HG03159 (cell line): ENCODE results near the gene ASXL2.
"Not testable (repeated sequence)": the region's sequence is repeated elsewhere in the genome, so short reads cannot be mapped to it uniquely, and the experiment has no call there.

Experiments used
- ATAC-seq: cut with Tn5 transposase; IDR thresholded peaks from one replicate; pipeline ENCODE4 v1.9.1; 2021; ENCODE audit warnings: mild to moderate bottlenecking, moderate library complexity; ENCODE audit not compliant: unreplicated experiment

Gene ASXL2

GRCh38 chr2:25742501-25742900, 135.8 kb downstream of the ASXL2 start:
- ATAC-seq = no peak

GRCh38 chr2:25740810-25741381, 137.4 kb downstream of the ASXL2 start:
- ATAC-seq = no peak

DNA sequence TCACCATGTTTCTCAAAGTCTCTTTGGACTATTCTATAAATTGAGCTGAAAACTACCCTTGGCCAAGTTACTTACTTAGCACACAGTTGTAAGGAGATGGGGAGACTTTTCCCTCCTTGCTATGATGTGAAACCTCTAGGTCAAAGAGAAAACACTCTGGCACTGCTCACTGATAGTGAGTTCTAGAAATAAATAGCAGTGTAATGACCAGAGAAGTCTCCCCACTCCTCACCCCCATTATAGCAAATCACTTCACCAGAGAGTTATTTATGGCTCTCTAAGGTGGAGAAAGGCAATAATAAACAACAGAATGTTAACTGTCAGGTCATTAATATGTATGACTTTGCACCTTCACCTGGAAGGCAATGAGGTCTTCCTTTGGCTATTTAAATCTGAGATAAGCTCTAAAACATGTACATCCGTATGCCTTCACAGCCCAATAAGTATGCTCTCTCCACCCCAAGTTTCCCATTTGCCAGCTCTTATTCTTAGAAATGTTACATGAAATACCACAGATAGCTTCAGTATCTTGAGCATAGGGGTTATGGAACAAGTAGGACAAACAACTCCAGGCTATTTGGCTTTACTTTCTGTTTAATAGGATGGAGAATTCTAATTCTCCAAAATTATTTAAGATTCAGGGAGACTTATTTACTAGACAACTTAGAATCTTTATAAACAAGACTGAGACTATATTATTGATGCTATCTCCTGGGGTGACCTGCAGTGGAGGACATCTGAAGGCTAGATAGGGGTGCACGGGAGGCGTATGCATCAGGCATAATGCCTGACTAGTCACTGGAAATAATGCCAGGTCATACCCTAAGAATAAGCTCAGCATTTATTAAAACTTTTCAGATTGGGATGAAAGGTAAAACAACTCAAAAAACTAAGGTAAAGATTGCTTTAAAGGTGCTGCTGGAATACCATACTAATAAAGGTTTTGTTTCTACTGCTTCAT, 139.6 kb downstream of the ASXL2 start:
- ATAC-seq = no peak

- ATAC-seq = no peak
Observed at GRCh38 chr2:25736899-25737515, 141.3 kb downstream of the ASXL2 start.

GRCh38 chr2:25735835-25736234, 142.5 kb downstream of the ASXL2 start:
- no peak for ATAC-seq

- no peak for ATAC-seq
Observed at GRCh38 chr2:25728559-25728958, 149.7 kb downstream of the ASXL2 start.

GRCh38 chr2:25726522-25726921, 151.8 kb downstream of the ASXL2 start:
- no peak for ATAC-seq

DNA sequence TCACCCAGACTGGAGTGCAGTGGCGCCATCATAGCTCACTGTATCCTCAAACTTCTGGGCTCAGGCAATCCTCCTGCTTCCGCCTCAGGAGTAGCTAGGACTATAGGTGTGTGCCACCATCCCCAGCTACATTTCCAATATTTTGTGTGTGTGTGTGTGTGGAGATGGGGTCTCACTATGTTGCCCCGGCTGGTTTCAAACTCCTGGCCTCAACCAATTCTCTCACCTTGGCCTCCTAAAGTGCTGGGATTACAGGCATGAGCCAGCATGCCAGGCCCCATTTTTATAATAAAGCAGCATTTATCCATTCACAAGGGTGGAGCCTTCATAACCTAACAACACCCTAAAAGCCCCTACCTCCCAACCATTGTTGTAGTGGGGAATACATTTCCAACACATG, 152.4 kb downstream of the ASXL2 start:
- ATAC-seq = no peak

DNA sequence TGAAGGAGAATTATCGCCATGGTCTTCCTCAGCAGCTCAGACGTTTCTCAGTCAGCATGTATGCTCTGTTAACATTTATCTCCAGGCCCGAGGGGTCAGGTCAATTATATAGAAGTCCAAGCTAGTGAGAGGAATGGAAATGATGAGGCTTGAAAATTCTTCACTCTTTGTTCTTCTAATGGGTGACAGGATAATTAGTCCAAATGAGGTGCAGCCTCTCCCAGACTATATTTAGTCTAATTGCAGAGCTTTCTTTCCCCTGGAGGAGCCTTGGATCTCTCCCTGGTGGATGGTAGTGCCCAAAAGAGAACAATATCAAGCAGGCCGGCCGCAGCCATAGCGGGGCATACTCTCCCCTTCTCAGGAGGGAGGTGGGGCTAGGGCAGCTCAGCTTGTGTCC, 153.5 kb downstream of the ASXL2 start:
- ATAC-seq = no peak

- no peak for ATAC-seq
Observed at GRCh38 chr2:25722224-25722623, 156.1 kb downstream of the ASXL2 start.

- ATAC-seq = no peak
Observed at GRCh38 chr2:25720575-25720974, 157.7 kb downstream of the ASXL2 start.

DNA sequence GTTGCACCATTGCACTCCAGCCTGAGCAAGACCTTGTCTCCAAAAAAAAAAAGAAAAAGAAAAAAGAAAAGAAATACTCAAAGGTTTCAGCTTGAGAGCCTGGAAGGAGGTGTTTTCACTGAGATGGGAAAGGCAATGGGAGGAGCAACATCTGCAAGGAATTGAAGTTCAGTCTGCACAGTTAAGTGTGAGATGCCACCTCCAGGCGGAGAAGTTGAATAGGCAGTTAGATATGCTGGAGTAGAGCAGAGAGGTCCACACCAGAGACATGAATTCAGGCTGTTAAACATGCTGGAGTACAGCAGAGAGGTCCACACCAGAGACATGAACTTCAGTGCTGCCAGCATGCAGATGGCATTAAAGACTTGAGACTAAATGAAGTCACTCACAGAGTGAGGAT, 163.5 kb downstream of the ASXL2 start:
- no peak for ATAC-seq

GRCh38 chr2:25712455-25712854, 165.8 kb downstream of the ASXL2 start:
- no peak for ATAC-seq

- no peak for ATAC-seq
Observed at GRCh38 chr2:25711675-25712354, 166.5 kb downstream of the ASXL2 start.

DNA sequence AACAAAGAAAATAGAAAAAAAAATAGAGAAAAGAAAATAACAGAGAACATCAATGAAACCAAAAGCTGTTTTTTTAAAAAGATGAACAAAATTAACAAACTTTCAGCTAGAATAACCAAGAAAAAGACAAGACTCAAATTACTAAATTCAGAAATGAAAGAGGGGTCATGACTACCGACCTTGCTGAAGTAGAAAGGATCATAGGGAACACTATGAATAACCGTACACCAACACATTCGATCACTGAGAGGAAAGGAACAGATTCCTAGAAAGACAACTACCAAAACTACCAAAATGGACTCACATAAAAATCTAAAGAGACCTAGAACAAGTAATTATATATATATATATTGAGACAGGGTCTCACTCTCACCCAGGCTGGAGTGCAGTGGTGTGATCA, 167.5 kb downstream of the ASXL2 start:
- ATAC-seq = no peak

DNA sequence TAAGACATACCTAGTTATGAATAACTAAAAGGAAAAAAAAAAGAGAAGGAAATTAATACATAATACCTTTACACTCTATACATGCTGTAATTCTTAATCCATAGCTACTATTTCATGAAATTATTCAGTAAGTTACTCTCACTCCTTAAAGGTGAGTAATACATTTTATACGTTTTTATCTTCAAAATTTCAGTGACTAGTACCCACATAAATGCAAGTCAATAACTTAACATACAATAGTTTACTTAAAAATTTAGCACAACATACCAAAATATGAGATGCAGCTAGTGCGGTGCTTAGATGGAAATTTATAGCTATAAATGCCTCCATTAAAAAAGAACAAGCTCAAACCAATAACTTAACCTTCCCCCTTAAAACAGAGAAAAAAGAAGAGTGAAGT, 168.9 kb downstream of the ASXL2 start:
- ATAC-seq = no peak

GRCh38 chr2:25707927-25708590, 170.2 kb downstream of the ASXL2 start:
- ATAC-seq = no peak

DNA sequence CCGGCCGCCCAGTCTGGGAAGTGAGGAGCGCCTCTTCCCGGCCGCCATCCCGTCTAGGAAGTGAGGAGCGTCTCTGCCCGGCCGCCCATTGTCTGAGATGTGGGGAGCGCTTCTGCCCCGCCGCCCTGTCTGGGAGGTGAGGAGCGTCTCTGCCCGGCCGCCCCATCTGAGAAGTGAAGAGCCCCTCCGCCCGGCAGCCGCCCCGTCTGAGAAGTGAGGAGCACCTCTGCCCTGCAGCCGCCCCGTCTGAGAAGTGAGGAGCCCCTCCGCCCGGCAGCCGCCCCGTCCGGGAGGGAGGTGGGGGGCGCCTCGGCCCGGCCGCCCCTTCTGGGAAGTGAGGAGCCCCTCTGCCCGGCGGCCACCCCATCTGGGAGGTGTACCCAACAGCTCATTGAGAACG, 172.7 kb downstream of the ASXL2 start:
- ATAC-seq = not testable (repeated sequence)

DNA sequence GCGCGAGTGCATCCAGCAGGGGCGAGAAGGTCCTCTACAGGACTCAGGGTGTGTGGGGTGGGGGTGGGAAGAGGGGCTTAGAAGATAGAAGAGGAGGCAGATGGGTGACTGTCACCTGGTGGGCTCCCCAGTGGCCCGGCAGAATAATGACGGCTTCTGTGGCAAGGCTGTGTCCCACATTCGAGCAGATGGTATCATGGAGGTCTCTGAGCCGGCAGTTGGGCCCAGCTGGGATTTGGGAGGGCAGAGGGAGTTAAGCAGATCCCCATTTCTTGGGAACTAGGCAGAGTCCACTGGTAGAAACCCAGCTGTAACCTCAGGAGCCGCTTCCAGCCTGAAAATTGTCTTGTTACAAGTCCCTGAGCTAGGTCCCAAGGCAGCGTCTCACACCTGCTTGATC, 176.5 kb downstream of the ASXL2 start:
- ATAC-seq = no peak

DNA sequence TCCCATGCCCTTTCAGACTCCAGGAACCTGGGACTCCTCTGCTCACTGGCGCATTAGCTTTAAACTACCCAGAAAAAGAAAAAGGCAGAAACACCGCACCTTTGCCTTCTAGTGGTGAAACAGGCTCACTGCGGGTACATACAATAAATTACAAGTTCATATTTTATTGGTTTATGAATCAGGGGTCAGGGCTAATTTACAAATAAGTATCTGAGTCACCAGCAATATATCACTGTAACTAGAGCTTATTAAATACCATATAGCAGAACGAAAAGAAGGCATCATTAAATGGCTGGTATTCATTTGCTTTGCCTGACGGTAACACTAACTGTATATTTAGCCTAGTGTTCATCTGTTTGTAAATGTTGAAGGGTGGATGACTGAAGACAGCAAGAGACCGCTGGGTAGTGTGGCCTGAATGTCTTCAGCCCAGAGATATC, 178.0 kb downstream of the ASXL2 start:
- ATAC-seq = no peak

GRCh38 chr2:25699216-25699615, 179.1 kb downstream of the ASXL2 start:
- ATAC-seq = no peak
